Left lung (tissue), 10 donors: ENCODE measurements around the gene ENG. TPM values are rescaled to one million over a fixed set of nuclear protein-coding genes. Genes with fewer than 3 reads are reported as not detected.

ENCODE experiments used
- ATAC-seq: fragments of 200-7000 bp; cut with Tn5 transposase; one replicate; pipeline ENCODE4 v1.9.1; 2020; ENCODE audit warnings: moderate library complexity
- DNase-seq, 4 donors: peaks; one replicate each; pipeline ENCODE4 v3.0.0-alpha.2; 2013 to 2020
- H3K27ac ChIP-seq, 2 donors: fragments of 200-600 bp; sonication (generic) in 1 of 2; one replicate each; pipeline versions ENCODE4 v1.5.0 to v1.8.0; 2020 to 2021
- H3K27me3 ChIP-seq, 2 donors: fragments of 200-600 bp; sonication (generic) in 1 of 2; one replicate each; pipeline versions ENCODE4 v1.5.0 to v1.8.0; 2020 to 2021
- H3K36me3 ChIP-seq, 2 donors: fragments of 200-600 bp; sonication (generic) in 1 of 2; one replicate each; pipeline versions ENCODE4 v1.5.0 to v1.8.0; 2020 to 2021
- H3K4me1 ChIP-seq, 2 donors: fragments of 200-600 bp; one replicate each; pipeline ENCODE4 v1.8.0; 2021
- H3K4me3 ChIP-seq, 2 donors: fragments of 200-600 bp; sonication (generic) in 1 of 2; one replicate each; pipeline versions ENCODE4 v1.5.0 to v1.8.0; 2020 to 2021; ENCODE audit warnings: mild to moderate bottlenecking in 1 of 2
- H3K9me3 ChIP-seq, 2 donors: fragments of 200-600 bp; sonication (generic) in 1 of 2; one replicate each; pipeline versions ENCODE4 v1.5.0 to v1.8.0; 2020 to 2021
- CTCF ChIP-seq, 2 donors: fragments of 200-600 bp; sonication (generic) in 1 of 2; IDR thresholded peaks; one replicate each; pipeline versions ENCODE4 v1.5.0 to v1.8.0; 2021; ENCODE audit warnings: antibody characterized with exemption in 2 of 2
- intact Hi-C, 2 donors: fragments of 100-400 bp; cut with DNase I; formaldehyde crosslinking; loops; one replicate each; pipeline versions ENCODE4 v1.11.2 to v1.14.2; 2022
- polyA plus RNA-seq, 6 donors: library from polyadenylated mRNA; unstranded; fragments of 120-200 nt; gene quantifications; one replicate each; pipeline ENCODE4 v1.2.1, GENCODE V29; 2013; ENCODE audit not compliant: insufficient read length in 6 of 6
- total RNA-seq, 2 donors: library from RNA; stranded (reverse); fragmentation: NEBNext Ultra II Directional; extraction: Animal tissue kit (Norgen Biotek cat#: 25700); gene quantifications; one replicate each; pipeline ENCODE4 v1.2.1, GENCODE V29; 2021
- donor health status: DM: no; HTN: yes; CAD: no.
- donor health status: DM: no; HTN: no; CAD: no.

The ENG gene
- total and polyA plus RNA-seq, 8 donors: 71.8 to 354 (median 93.6) TPM

- ATAC-seq (no peak), DNase-seq (no peak)
- Histone ChIP-seq H3K9me3 (no peaks in the 10 kb centered on the region), H3K36me3 (peaks cover 0 to 74% of the 10 kb centered on the region in 2 donors), H3K4me3 (no peak overlapping the region), H3K4me1 (peaks cover 12 to 54% of the 10 kb centered on the region in 2 donors), H3K27ac (peak overlapping the region; percentile 5 to 13), H3K27me3 (no peaks in the 10 kb centered on the region)
- no peak for TF ChIP-seq CTCF (IDR thresholded peaks at IDR 0.05)
- intact Hi-C loops: no loop called here
Observed at GRCh38 chr9:127826253-127826913, 28.1 kb downstream of the ENG start.

GRCh38 chr9:127825319-127826051 lies 29.0 kb downstream of the ENG start:
- Histone ChIP-seq H3K27ac (peak overlapping the region in 1 of 2 donors; percentile 5), H3K27me3 (no peaks in the 10 kb centered on the region), H3K4me3 (no peak overlapping the region), H3K9me3 (no peaks in the 10 kb centered on the region), H3K4me1 (peaks cover 12 to 47% of the 10 kb centered on the region in 2 donors), H3K36me3 (peaks cover 0 to 83% of the 10 kb centered on the region in 2 donors)
- ATAC-seq (peak; percentile 33), DNase-seq (no peak)
- intact Hi-C loops: no loop called here
- peak; percentile 12 to 24 for TF ChIP-seq CTCF (IDR thresholded peaks at IDR 0.05)

GRCh38 chr9:127822108-127822507 lies 32.4 kb downstream of the ENG start:
- no peak for DNase-seq
- Histone ChIP-seq H3K27ac (no peak overlapping the region), H3K4me1 (peaks cover 0 to 13% of the 10 kb centered on the region in 2 donors), H3K36me3 (peaks cover 0 to 90% of the 10 kb centered on the region in 2 donors), H3K9me3 (no peaks in the 10 kb centered on the region), H3K27me3 (no peaks in the 10 kb centered on the region), H3K4me3 (no peak overlapping the region)
- intact Hi-C loops: no loop called here
- no peak for TF ChIP-seq CTCF (IDR thresholded peaks at IDR 0.05)
- ATAC-seq: no peak

- Histone ChIP-seq H3K4me3 (no peak overlapping the region), H3K27me3 (no peaks in the 10 kb centered on the region), H3K36me3 (peaks cover 0 to 91% of the 10 kb centered on the region in 2 donors), H3K9me3 (no peaks in the 10 kb centered on the region), H3K27ac (no peak overlapping the region), H3K4me1 (peaks cover 0 to 3% of the 10 kb centered on the region in 2 donors)
- TF ChIP-seq CTCF (IDR thresholded peaks at IDR 0.05): no peak
- no peak for DNase-seq
- intact Hi-C loops: no loop called here
- ATAC-seq: no peak
Observed at GRCh38 chr9:127818574-127818973, 35.9 kb downstream of the ENG start.

- peaks cover 0 to 91% of the 10 kb centered on the region in 2 donors for H3K36me3 ChIP-seq
- no peak for TF ChIP-seq CTCF (IDR thresholded peaks at IDR 0.05)
- H3K4me3 ChIP-seq: no peak overlapping the region
- DNase-seq (no peak), ATAC-seq (no peak)
- no peaks in the 10 kb centered on the region for H3K9me3 ChIP-seq
- H3K27me3 ChIP-seq: no peaks in the 10 kb centered on the region
- intact Hi-C loops: no loop called here
- no peak overlapping the region for H3K27ac ChIP-seq
- H3K4me1 ChIP-seq: peaks cover 0 to 3% of the 10 kb centered on the region in 2 donors
Observed at GRCh38 chr9:127817881-127818434, 36.5 kb downstream of the ENG start.
